NOMO-1 (cell line): ENCODE results near the gene KLHDC7A.

ENCODE experiments used
- DNase-seq, 2 experiments: peaks; one replicate each; lab custom pipeline; 2025; ENCODE audit not compliant: unreplicated experiment in 2 of 2; lab: John Stamatoyannopoulos, UW

KLHDC7A gene

GRCh38 chr1:18470671-18471355 is 9.9 kb upstream of the KLHDC7A start:
- DNase-seq = no peak

DNA sequence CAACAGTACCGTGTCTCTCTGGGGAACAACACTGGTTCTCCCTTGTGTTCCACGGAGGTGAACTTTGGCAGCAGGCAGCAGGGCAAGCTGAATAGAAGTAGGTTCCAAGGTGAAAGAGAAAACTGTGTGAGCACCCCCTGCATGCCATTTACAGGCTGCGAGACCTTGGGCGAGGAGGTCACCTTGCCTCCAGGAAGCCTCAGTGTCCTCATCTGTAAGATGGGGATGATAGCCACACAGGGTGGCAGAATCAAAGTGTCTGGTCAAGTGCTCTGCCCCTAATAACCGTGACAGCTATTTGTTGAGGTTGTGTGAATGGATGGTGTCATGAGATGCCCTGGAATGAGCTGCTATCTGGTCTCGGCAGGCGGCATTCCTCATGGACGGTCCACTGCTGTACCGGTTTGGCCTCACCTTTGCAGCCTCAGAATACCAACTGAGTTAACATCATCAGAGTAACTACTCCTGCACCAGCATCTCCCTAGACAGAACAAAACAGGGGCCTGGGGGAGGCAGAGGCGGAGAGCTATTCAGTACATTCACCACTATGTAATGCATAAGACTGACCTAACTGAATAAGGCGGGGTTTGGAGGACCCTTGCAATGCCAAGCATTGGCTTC is 7.4 kb upstream of the KLHDC7A start:
- DNase-seq = no peak

DNA sequence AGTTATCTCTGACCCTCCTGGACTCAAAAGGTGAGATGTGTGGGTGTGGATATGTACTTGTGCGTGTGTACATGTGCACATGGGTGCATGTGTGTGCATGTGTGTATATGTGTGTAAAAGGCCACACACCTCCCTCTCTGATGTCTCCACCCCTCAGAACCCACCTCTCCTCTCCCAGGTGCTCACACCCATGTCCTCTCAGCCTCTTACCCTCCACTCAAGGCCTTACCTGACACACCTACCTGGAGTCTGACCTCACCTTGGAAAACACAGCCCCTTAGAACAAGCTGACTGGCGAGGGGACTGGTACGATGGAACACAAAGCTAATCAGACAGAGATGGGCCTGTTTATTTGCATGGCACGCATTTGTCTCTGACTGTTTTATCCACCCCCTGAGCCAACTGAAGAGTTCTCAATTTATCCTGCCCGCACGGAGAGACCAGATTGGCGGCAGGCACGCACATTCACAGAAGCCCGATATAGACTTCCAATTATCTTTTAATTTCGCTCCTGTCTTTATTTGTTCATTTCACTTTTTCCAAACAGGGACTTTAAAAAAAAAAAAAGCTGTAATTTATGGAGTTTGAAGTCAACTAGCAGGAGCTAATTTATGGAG is 6.1 kb upstream of the KLHDC7A start:
- no peak for DNase-seq

GRCh38 chr1:18475234-18475905 is 5.4 kb upstream of the KLHDC7A start:
- no peak for DNase-seq

- no peak for DNase-seq
Observed at GRCh38 chr1:18479454-18479853, 1.3 kb upstream of the KLHDC7A start.

GRCh38 chr1:18481190-18481920 is 625 bp downstream of the KLHDC7A start:
- no peak for DNase-seq

DNA sequence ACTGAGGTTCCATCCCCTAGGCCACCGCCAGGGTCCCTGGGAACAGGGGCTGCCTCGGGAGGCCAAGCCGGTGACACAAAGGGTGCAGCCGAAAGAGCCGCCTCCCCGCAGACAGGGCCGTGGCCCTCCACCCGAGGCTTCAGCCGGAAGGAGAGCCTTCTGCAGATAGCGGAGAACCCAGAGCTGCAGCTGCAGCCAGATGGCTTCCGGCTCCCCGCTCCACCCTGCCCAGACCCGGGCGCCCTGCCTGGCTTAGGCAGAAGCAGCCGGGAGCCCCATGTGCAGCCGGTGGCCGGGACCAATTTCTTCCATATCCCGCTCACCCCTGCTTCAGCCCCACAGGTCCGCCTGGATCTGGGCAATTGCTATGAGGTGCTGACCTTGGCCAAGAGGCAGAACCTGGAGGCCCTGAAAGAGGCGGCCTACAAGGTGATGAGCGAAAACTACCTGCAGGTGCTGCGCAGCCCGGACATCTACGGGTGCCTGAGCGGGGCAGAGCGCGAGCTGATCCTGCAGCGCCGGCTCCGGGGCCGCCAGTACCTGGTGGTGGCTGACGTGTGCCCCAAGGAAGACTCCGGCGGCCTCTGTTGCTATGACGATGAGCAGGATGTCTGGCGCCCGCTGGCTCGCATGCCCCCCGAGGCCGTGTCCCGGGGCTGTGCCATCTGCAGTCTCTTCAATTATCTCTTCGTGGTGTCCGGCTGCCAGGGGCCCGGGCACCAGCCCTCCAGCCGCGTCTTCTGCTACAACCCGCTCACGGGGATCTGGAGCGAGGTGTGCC is 1.4 kb downstream of the KLHDC7A start:
- no peak for DNase-seq

DNA sequence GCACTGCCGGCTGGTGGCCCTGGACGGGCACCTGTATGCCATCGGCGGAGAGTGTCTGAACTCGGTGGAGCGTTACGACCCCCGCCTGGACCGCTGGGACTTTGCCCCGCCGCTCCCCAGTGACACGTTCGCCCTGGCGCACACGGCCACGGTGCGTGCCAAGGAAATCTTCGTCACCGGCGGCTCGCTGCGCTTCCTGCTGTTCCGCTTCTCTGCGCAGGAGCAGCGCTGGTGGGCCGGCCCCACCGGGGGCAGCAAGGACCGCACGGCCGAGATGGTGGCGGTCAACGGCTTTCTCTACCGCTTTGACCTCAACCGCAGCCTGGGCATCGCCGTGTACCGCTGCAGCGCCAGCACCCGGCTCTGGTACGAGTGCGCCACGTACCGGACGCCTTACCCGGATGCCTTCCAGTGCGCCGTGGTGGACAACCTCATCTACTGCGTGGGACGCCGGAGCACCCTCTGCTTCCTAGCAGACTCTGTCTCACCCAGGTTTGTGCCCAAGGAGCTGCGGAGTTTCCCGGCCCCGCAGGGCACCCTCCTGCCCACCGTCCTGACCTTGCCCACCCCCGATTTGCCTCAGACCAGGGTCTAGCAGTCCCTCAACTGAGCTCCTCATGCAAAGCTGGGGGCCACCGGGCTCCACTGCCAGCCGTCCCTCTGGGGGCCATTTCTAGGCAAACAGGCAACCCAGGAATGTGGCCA is 2.1 kb downstream of the KLHDC7A start:
- no peak for DNase-seq

- DNase-seq = no peak
Observed at GRCh38 chr1:18484276-18484675, 3.5 kb downstream of the KLHDC7A start.

- no peak for DNase-seq
Observed at GRCh38 chr1:18484721-18485120, 4.0 kb downstream of the KLHDC7A start.

DNA sequence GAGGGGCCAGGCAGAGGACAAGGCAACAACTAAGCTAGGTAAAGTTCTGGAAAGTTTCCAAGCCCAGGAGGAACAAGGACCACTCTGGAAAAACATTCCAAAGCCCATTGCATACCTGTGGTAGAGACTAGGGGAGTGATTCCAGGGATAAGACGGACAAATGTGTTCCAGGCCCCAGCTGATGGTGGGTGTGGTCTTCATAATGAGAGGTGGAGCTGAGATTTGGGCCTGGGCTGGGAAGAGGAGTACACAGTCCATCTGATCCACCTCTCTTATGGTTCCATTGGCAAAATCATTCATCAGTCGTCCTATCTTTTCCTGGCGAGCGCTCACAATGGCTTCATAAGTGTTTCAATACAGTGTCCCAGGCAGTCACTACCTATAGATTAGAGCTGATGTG is 4.5 kb downstream of the KLHDC7A start:
- no peak for DNase-seq

DNA sequence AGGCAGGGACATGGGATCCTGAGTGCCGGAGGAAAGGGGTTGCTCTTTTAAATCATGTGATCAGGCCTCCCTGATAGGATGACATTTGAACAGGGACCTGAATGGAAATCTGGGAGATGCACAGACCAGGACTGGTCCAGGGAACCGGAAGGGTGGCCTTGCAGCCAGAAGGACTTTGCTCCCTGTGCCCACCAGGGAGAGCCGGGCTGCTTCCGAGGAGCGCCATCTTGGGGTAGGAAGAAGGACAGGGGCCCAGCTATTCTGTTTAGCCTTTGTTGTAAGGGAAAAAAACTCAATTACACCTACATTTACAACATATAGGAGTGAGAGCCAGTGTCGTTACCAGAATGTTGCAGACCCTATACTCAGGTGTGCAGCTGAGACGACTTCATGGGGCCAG is 5.5 kb downstream of the KLHDC7A start:
- no peak for DNase-seq

- DNase-seq = no peak
Observed at GRCh38 chr1:18489417-18490143, 8.8 kb downstream of the KLHDC7A start.

- peak; percentile 31 to 64 for DNase-seq
Observed at GRCh38 chr1:18491168-18491567, 10.4 kb downstream of the KLHDC7A start.

DNA sequence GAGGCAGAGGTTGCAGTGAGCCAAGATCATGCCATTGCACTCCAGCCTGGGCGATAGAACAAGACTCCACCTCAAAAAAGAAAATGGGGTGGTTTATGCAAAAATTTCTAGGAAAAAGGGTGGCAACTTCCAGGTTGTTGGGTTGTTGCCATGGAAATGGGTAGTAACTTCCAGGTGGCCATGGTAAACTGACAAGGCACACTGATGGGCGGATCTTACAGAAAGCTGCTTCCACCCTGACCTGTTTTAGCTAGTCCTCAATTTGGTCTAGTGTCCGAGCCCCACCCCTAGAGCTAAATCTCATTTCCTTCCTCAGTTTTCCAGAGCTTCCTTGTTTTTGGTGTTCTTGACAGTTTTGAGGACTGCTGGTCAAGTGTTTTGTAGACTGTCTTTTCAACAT is 13.6 kb downstream of the KLHDC7A start:
- no peak for DNase-seq

DNA sequence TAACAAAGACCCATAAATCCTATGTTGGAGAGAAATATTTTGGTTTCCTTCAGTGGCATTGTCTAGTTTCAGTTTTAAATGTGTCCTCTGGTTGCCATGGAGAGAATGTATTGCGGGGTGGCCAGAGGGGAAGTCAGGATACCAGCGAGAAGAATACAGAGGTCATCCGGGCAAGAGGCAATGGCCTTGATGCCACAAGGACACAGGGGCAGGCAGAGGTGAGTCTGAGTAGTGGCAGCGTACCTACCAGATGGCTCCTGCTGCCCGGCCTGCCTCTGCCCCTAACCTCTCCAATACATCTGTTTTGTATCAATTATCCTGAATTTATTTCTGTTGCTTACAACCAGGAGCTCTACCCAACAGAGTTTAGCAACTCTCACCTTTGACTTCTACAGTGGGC is 14.9 kb downstream of the KLHDC7A start:
- no peak for DNase-seq

DNA sequence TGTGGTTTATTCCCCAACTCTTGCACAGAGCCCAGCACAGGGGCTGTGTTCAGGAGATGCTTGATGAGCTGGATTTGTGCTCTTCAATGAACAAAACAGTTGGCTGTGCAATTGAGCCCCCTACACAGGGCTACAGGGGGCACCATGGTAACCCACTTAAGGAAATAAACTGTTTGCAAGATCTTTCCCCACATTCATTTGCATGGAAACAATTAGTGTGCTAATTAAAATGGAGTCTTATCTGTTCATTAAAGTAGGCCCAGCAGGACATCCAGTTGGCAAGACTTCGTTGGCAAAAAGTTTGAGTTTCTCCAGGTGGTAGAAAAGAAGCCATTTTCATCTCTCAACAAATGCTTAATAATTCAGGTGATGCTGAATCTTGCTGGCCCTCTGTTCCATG is 15.3 kb downstream of the KLHDC7A start:
- no peak for DNase-seq

- DNase-seq = no peak
Observed at GRCh38 chr1:18496497-18497235, 15.9 kb downstream of the KLHDC7A start.
